ENCODE data around the gene MAPK14.

MAPK14 gene

GRCh38 chr6:36113049-36113448 is 85.4 kb downstream of the MAPK14 start:
- no peaks in the 10 kb centered on the region for H3F3A ChIP-seq (ENCODE audit: insufficient read depth, low read length)
- TF ChIP-seq EZH2 (IDR thresholded peaks at IDR 0.05; ENCODE audit: borderline replicate concordance, low read length) (no peak), CTCF (IDR thresholded peaks at IDR 0.05; ENCODE audit: low read length) (no peak)
- H3K27ac ChIP-seq (ENCODE audit: low read depth, low read length, poor library complexity, severe bottlenecking), result peak overlapping the region; percentile 91
- no peaks in the 10 kb centered on the region for H3K9me2 ChIP-seq (ENCODE audit: low read depth, low read length)
- H3K79me2 ChIP-seq (ENCODE audit: insufficient read depth, low read length), result no peaks in the 10 kb centered on the region
- H3K36me3 ChIP-seq (ENCODE audit: insufficient read depth, low read length), result peaks cover 7% of the 10 kb centered on the region; the same call in 1 of the 2 replicates
- no peaks in the 10 kb centered on the region for H4K20me1 ChIP-seq (ENCODE audit: insufficient read depth, low read length)
- no peak overlapping the region for H3K4me3 ChIP-seq (ENCODE audit: low read depth, low read length, poor library complexity, severe bottlenecking)
- no peak overlapping the region for H3K9ac ChIP-seq (ENCODE audit: low read length)
- H3K9me3 ChIP-seq (ENCODE audit: low read length), result no peaks in the 10 kb centered on the region
- H3K4me1 ChIP-seq (ENCODE audit: insufficient read depth, low read length, severe bottlenecking), result peaks cover 76% of the 10 kb centered on the region
- no peaks in the 10 kb centered on the region for H3K27me3 ChIP-seq (ENCODE audit: insufficient read depth, low read length)
- H3K4me2 ChIP-seq (ENCODE audit: low read length), result no peak overlapping the region
- H2AFZ ChIP-seq (ENCODE audit: low read length), result no peak overlapping the region

- Histone ChIP-seq H3K27me3 (ENCODE audit: insufficient read depth, low read length) (no peaks in the 10 kb centered on the region), H3K4me2 (ENCODE audit: low read length) (no peak overlapping the region), H3K9me3 (ENCODE audit: low read length) (no peaks in the 10 kb centered on the region), H3K9ac (ENCODE audit: low read length) (no peak overlapping the region), H3K9me2 (ENCODE audit: low read depth, low read length) (no peaks in the 10 kb centered on the region), H3K36me3 (ENCODE audit: insufficient read depth, low read length) (peaks cover under 1% of the 10 kb centered on the region; the same call in 1 of the 2 replicates), H3K27ac (ENCODE audit: low read depth, low read length, poor library complexity, severe bottlenecking) (peak overlapping the region; percentile 91), H2AFZ (ENCODE audit: low read length) (no peak overlapping the region), H3K4me3 (ENCODE audit: low read depth, low read length, poor library complexity, severe bottlenecking) (no peak overlapping the region), H4K20me1 (ENCODE audit: insufficient read depth, low read length) (no peaks in the 10 kb centered on the region), H3F3A (ENCODE audit: insufficient read depth, low read length) (no peaks in the 10 kb centered on the region), H3K79me2 (ENCODE audit: insufficient read depth, low read length) (no peaks in the 10 kb centered on the region), H3K4me1 (ENCODE audit: insufficient read depth, low read length, severe bottlenecking) (peaks cover 75% of the 10 kb centered on the region)
- no peak for TF ChIP-seq EZH2 (IDR thresholded peaks at IDR 0.05; ENCODE audit: borderline replicate concordance, low read length)
- no peak for TF ChIP-seq CTCF (IDR thresholded peaks at IDR 0.05; ENCODE audit: low read length)
These were observed 86.1 kb downstream of the MAPK14 start for GRCh38 chr6:36113703-36114102.

GRCh38 chr6:36114798-36115408 is 87.3 kb downstream of the MAPK14 start:
- Histone ChIP-seq H3K4me2 (ENCODE audit: low read length) (peak overlapping the region; percentile 51), H4K20me1 (ENCODE audit: insufficient read depth, low read length) (no peaks in the 10 kb centered on the region), H3K4me1 (ENCODE audit: insufficient read depth, low read length, severe bottlenecking) (peaks cover 67% of the 10 kb centered on the region), H3K36me3 (ENCODE audit: insufficient read depth, low read length) (no peaks in the 10 kb centered on the region), H3K9me3 (ENCODE audit: low read length) (no peaks in the 10 kb centered on the region), H3F3A (ENCODE audit: insufficient read depth, low read length) (no peaks in the 10 kb centered on the region), H3K9ac (ENCODE audit: low read length) (peak overlapping the region; percentile 10), H3K79me2 (ENCODE audit: insufficient read depth, low read length) (no peaks in the 10 kb centered on the region), H3K9me2 (ENCODE audit: low read depth, low read length) (no peaks in the 10 kb centered on the region), H3K27ac (ENCODE audit: low read depth, low read length, poor library complexity, severe bottlenecking) (peak overlapping the region; percentile 91), H3K4me3 (ENCODE audit: low read depth, low read length, poor library complexity, severe bottlenecking) (peak overlapping the region; percentile 4), H3K27me3 (ENCODE audit: insufficient read depth, low read length) (no peaks in the 10 kb centered on the region), H2AFZ (ENCODE audit: low read length) (no peak overlapping the region)
- TF ChIP-seq CTCF (IDR thresholded peaks at IDR 0.05; ENCODE audit: low read length) (no peak), EZH2 (IDR thresholded peaks at IDR 0.05; ENCODE audit: borderline replicate concordance, low read length) (no peak)
